Measurements from ENCODE around the gene LAMC3.

DNA sequence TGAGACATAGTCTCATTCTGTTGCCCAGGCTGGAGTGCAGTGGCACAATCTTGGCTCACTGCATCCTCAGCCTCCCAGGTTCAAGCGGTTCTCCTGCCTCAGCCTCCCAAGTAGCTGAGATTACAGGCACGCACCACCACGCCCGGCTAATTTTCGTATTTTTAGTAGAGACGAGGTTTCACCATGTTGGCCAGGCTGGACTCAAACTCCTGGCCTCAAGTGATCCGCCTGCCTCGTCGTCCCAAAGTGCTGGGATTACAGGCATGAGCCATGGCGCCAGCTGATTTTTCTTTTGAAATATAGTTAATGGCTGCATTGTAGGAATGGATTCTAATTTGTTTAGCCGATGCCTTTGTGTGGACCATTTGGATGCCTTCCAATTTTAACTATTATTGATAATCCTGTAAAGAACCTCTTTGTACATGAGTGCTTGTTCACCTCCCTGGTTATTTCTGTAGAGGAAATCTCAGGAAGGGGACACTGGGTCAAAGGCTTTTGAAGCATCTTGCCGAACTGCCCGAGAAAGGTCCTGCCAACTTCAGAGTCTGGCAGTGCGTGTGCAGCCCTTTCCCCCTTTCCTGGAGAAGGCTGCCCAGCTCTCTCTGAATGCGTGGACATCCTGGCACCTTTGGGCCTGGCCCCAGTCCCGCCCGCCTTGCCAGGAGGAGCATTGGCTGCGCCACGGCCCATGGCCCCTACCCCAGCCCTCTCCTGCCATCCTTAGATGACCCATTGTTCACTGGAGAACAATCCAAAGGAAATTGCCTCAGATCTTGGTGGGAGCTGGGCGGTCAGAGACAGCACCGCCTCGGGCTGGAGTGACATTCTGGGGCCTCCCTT lies 107.5 kb downstream of the LAMC3 start:
- TF ChIP-seq TCF4 (CRISPR knock-in tag; IDR thresholded peaks at IDR 0.05; ENCODE audit: borderline replicate concordance) (no peak), ZNF70 (CRISPR knock-in tag; IDR thresholded peaks at IDR 0.05) (no peak), ZNF565 (CRISPR knock-in tag; conservative IDR thresholded peaks at IDR 0.05; ENCODE audit: low read depth) (no peak), ZFP30 (CRISPR knock-in tag; IDR thresholded peaks at IDR 0.05) (no peak), ZC3H10 (CRISPR knock-in tag; IDR thresholded peaks at IDR 0.05) (no peak), ZFP3 (CRISPR knock-in tag; IDR thresholded peaks at IDR 0.05) (no peak), BACH2 (CRISPR knock-in tag; IDR thresholded peaks at IDR 0.05; ENCODE audit: borderline replicate concordance) (no peak), ARNTL (CRISPR knock-in tag; IDR thresholded peaks at IDR 0.05; ENCODE audit: borderline replicate concordance, low read depth) (no peak), ESRRG (CRISPR knock-in tag; IDR thresholded peaks at IDR 0.05) (no peak), RARB (CRISPR knock-in tag; IDR thresholded peaks at IDR 0.05) (no peak)
- TF ChIP-seq, protein P1, sequence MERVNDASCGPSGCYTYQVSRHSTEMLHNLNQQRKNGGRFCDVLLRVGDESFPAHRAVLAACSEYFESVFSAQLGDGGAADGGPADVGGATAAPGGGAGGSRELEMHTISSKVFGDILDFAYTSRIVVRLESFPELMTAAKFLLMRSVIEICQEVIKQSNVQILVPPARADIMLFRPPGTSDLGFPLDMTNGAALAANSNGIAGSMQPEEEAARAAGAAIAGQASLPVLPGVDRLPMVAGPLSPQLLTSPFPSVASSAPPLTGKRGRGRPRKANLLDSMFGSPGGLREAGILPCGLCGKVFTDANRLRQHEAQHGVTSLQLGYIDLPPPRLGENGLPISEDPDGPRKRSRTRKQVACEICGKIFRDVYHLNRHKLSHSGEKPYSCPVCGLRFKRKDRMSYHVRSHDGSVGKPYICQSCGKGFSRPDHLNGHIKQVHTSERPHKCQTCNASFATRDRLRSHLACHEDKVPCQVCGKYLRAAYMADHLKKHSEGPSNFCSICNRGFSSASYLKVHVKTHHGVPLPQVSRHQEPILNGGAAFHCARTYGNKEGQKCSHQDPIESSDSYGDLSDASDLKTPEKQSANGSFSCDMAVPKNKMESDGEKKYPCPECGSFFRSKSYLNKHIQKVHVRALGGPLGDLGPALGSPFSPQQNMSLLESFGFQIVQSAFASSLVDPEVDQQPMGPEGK (CRISPR knock-in tag; IDR thresholded peaks at IDR 0.05; ENCODE audit: borderline replicate concordance), result no peak
- TF ChIP-seq, protein P2, sequence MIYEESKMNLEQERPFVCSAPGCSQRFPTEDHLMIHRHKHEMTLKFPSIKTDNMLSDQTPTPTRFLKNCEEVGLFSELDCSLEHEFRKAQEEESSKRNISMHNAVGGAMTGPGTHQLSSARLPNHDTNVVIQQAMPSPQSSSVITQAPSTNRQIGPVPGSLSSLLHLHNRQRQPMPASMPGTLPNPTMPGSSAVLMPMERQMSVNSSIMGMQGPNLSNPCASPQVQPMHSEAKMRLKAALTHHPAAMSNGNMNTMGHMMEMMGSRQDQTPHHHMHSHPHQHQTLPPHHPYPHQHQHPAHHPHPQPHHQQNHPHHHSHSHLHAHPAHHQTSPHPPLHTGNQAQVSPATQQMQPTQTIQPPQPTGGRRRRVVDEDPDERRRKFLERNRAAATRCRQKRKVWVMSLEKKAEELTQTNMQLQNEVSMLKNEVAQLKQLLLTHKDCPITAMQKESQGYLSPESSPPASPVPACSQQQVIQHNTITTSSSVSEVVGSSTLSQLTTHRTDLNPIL (CRISPR knock-in tag; IDR thresholded peaks at IDR 0.05; ENCODE audit: low read depth), result no peak
